HPDE6-E6E7 (cell line): ENCODE data around the gene GEN1.

Experiments used
- DNase-seq: peaks from one replicate; pipeline ENCODE4 v3.0.0; 2011; ENCODE audit warnings: missing footprints; ENCODE audit errors: extremely low spot score

Gene GEN1, protein sequence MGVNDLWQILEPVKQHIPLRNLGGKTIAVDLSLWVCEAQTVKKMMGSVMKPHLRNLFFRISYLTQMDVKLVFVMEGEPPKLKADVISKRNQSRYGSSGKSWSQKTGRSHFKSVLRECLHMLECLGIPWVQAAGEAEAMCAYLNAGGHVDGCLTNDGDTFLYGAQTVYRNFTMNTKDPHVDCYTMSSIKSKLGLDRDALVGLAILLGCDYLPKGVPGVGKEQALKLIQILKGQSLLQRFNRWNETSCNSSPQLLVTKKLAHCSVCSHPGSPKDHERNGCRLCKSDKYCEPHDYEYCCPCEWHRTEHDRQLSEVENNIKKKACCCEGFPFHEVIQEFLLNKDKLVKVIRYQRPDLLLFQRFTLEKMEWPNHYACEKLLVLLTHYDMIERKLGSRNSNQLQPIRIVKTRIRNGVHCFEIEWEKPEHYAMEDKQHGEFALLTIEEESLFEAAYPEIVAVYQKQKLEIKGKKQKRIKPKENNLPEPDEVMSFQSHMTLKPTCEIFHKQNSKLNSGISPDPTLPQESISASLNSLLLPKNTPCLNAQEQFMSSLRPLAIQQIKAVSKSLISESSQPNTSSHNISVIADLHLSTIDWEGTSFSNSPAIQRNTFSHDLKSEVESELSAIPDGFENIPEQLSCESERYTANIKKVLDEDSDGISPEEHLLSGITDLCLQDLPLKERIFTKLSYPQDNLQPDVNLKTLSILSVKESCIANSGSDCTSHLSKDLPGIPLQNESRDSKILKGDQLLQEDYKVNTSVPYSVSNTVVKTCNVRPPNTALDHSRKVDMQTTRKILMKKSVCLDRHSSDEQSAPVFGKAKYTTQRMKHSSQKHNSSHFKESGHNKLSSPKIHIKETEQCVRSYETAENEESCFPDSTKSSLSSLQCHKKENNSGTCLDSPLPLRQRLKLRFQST

DNA sequence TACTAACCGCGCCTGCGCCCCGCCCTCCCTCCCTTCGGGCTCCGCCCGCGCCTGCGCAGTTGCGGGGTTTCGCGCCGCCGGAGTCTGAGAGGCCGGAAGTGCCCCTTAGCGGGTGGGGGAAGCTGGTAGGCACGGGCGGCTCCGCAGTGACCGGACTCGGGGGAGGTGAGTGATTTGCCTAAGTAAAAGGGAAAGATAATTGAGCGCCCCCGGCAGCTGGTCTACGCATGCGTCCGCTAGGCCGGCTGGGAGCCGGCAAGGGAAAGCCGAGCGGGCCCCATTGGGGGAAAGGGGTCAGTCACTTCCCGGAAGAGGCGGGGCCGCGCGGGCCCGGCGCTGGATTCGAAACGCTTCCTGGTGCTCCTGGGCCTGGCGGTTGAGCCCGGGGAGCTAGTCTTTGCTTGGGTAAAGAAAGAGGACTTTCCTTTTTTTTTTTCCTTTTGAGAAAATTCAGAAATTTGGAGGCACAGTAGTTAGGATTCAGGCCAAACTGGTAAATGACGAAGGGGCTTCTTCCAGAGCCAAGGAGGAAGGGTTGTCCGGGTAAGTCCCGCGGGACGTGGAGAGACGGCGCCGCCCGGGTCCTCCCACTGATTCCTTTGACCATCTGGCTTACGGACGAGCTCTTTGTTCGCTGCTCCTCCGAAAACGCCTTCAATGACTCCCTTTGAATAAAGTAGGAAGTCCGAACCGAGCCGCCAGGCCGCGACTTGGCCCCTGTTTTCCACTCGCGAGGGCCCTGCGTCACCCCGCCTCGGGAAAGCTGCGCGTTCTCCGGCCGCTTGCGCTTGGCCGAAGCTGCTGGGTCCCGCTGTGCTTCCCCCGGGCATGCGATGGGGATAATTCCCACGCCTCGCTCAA lies at the start of gene GEN1, which contains the start of gene SMC6:
Gene GEN1 (plus strand): TSS at position 336 of the 861 bp plus-strand sequence. CDS start 5,806 bp downstream, outside the sequence.
Gene SMC6 (minus strand): TSS at position 8 of the 861 bp plus-strand sequence. CDS start 7,864 bp downstream, outside the sequence.
- peak; percentile 86 for DNase-seq

DNA sequence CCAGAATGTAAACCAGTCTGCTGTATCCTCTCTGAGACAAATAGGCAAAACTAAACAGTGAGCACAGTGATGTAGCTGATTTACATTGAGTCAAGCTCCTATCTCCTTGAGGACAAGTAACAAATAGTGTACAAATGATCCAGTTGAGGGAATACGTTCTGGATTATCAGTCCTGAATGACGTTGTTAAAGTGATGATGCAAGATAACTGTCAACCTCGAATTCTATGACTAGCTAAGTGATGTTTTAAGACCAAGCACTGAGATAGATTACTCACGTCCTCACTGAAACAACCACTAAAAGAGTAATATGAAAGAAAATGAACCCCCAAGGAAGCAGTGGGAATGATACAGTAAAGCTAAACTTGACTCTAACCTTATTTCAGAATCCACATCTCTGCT lies 47.1 kb upstream of the GEN1 start:
- DNase-seq: no peak

DNA sequence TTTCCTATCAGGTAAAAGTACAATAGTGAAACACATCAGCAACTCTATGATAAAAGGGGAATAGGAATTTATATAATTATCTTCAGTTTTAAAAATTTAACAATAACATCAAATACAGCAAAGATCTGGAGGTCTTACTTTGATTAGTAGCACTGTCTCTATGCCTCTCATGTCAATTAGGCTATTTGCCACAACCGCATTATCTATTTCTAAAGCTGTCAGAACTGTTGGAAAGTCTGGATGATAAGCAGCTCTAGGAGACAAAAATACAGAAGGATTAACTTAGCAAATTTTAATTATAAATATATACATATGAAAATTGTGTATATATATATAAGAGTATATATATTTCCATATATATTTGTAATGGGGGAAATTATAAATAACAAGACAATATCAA lies 45.4 kb upstream of the GEN1 start:
- DNase-seq: no peak

DNA sequence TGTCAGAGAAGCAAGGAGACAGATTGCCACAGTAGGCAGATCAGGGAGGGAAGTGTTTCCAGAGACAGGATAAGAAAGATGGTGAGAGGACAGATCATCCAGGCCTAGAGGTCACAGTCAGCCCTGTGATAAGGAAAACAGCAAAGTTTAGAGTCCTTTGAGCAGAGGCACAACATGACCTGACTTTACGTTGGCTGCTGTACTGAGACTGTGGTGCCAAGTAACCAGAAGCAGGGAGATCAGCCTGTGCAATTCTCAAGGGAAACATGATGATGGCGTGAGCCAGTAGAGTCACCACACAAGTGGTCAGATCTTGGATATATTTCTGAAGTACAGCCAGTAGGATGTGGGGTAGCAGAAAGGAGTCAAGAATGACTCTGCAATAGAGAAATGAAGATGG lies 44.0 kb upstream of the GEN1 start:
- DNase-seq: no peak

DNA sequence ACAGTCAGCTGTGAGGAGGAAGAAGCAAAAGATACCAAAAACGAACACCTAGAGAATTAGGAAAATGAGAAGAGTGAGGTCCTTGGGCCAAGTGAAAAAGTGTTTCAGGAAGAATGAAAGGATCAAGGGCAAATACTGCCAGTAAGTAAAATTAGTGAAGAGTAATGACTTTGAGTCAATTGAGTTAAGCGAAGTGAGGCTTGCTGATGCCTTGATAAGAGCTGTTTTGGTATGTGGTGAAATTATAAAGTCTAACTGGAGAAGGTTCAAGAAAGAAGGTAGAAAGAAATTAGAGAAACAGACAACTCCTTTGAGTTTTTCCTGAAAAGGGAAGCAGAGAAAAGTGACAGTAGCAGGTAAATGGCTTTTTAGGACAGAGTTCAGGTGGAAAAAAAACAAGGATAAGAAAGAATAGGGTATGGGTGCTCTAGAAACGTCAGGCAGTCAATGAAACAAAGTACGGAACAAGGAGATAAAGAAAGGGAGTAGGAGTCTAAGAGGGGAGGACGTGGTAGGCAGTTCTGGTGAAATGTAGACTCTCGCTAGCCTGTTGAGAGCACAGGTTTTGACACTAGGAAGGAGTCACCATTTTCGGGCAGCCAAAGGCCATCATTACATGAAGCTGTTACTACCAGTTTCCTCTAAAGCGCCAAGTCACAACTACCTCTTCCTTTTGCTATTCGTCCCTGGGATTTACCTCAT lies 43.2 kb upstream of the GEN1 start:
- DNase-seq: no peak

DNA sequence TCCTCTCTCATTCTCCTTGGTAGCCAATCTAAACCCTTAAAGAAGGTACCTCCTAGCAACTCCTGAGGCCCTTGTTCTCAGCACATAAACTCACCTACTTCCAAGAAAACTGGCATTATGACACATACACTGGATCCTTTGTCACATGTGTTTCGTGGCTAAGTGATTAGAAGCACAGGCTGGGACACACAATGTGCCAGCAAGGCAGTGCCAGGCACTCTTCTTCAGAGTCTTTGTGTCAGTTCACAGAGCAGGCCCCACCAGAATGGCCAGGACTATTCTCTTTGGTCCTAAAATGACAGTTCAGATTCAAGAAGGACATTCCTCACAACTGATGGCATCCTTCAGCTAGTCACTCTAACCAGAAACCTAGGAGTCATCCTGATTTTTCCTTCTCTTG lies 40.6 kb upstream of the GEN1 start:
- no peak for DNase-seq

DNA sequence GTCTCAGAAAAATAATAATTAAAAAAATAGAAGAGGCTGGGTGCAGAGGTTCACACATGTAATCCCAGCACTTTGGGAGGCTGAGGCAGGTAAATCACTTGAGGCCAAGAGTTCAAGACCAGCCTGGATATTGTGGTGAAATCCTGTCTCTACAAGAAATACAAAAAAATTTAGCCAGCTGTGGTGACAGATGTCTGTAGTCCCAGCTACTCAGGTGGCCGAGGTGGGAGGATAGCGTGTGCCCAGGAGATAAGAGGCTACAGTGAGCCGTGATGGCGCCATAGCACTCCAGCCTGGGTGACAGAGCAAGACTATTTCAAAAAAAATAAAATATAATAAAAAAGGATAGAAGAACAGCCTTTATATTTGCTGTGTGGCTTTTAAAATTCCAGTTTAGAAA lies 36.3 kb upstream of the GEN1 start:
- no peak for DNase-seq

DNA sequence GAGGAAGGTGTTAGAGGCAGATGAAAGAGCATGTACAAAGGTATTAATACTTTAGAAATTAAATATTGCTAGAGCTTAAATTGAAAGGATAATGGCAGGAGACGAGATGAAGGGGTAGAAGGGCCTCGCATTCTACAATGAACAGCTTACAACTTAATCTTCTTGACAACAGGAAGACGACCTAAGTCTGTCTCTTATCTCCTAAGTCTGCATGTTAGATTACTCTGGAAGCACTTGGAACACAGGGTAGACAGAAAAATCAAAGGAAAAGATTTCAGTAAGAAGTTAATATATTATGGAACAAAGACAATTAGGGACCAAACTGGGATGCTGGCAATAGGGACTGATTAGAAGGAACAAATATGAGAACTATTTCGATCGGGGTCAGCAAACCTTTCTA lies 35.2 kb upstream of the GEN1 start:
- DNase-seq: no peak

DNA sequence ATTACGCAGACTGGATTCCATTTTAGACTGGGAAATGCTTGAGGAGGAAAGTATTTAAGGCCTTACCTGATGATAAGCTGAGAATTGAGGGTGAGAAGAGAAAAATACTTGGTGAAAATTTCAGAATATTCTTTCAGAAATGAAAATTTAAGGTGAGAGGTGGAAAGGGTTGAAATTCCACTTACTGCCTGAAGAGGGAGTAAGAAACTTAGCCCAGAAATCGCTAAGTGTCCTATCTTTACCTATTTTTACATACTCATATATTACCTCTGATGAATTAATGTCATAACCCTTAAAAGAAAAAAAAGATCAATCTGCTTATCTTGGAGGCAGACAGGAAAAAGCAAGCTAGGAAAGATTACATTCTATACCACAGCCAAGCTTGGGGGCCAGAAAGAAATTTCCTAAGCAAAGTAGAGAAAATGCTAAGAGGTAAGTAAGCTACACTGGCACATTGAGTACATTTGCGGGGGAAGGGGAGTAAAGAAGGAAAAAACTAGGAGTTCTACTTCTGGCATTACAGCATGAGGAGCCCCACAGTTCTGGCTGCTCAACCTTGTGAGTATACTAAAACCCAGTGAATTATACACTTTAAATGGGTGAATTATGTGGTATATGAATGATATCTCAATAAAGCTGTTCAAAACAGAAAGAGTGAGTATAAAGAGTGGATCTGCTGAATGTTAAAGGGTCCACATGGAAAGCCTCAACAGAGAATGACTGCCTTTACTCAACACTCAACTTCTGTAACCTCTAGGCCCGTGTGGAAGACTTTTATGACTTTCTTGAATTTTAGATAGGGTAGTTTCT lies 34.2 kb upstream of the GEN1 start:
- DNase-seq: peak; percentile 5

DNA sequence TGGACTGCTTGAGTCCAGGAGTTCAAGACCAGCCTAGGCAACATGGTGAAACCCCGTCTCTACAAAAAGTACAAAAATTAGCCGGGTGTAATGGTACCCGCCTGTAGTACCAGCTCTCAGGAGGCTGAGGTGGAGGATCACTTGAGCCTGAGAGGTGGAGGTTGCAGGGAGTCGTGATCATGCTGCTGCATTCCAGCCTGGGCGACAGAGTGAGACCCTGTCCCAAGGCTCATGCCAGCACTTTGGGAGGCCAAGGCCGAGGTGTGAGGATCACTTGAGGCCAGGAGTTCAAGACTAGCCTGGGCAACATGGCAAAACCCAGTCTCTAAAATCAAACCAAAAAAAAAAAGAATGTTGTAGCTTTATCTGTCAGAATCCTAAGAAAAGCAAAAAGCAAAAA lies 25.7 kb upstream of the GEN1 start:
- no peak for DNase-seq

DNA sequence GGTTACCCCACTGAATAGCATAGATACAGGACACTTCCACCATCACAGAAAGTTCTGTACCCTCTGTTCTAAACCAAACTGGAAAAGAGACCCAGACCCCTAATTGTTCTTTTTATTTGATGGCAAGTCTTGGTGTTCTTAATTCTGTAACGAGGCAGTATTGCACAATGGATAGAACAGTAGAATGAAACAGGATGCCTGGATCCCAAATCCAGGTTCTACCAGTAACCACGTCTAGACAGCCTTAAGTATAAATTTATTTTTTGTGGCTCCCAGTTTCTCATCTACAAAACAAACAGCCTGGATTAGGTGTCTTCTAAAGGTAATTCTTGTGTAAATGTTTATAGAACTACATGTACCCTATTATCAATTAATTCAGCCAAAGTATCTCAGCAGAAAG lies 24.1 kb upstream of the GEN1 start:
- no peak for DNase-seq

DNA sequence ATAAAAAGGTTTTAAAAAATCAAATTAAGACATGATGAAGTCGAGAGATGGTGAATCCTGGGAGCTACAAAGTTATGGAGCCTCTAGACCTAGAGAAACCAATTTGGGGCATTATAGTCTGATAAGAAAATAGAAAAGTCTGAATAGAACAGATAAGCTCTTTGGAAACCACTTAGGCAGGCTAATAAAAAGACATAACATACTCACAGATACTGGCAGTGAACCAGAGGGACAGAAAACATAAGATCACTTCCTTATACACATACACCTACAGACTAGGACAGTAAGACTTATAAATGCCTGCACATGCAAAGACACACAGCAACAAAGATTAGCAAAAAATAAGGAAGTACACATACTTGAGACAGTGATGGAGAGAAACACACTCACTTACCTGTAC lies 20.3 kb upstream of the GEN1 start:
- DNase-seq: no peak

DNA sequence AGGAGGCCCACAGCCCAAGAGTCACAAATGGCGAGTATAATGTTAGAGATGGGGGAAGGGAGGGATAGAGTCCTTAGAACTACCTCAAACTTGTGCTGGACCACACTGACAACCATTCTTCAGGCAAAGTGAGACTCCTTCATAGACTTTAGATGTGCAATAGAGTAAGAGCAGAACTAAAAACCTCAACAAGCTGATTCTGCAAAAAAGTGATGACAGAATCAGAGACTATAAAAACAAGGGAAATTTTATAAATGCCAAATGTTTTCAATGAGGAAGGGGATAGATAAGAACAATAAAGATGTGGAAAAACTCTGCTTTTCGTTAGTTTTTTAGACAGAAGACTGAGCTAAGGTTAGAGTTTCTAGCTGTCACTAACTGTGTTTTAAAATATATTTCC lies 18.1 kb upstream of the GEN1 start:
- no peak for DNase-seq

DNA sequence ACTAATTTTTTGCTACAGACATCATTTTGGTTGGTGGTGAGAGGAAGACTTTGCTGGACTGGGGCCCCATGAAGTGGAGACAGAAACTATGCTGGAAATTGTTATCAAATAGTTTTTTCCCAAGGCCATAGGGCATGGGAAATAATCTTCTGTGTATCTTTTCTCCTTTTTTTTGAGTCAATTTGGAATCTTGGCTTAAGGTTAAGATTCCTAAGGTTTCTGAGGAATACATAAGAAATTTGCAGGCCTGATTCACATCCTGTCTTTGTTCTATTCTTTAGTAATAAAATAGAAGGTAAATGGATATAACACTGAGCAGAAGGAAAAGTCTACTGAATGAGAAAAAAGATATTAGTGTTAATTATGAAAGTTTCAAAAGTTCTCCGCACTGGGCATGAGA lies 16.9 kb upstream of the GEN1 start:
- no peak for DNase-seq

DNA sequence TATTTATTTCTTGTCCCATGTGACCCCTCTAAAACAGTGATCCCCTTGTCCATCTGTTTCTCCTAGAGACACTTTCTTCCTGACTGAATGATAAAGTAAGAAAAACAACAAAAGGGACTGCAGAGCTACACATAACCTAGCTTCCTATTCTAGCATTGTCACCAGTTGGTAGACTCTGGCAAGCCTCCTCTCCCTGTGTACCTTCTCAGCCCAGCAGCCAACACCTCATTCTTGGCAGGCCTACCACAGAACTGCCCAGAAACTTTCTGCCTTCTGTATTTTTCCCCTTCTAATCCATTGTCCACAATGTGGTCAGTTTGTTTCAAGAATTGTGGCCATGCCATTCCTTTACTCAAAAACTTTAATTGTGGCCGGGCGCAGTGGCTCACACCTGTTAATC lies 13.7 kb upstream of the GEN1 start:
- no peak for DNase-seq

DNA sequence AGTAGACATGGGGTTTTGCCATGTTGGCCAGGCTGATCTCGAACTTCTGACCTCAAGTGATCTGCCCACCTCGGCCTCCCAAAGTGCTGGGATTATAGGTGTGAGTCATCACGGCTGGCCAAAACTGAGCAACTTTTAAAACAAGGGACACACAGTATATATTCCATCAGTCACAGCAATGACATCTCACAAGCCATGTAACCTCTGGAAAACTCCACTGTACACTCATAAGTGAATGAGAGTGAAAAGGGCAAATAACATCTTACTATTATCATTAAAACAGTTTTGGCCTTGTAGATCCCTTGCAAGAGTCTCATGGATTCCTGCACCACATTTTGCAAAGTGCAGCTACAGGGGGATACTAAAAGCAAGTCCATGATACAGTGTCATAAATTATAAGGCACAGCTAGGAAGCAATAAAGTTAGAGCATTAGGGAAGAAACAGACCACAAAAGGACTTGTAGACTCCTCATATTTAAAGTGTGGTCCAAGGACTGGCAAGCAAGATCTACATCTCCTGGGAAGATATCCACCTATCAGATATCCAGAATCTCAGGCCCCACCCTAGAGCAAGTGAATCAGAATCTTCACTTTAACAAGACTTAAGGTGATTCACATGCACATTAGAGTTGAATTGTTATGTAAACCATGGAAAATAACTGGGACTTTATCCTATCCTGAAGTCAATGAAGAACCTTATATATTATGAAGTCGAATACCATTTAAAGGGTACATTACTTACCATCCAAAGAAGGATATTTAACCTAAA lies 6.1 kb upstream of the GEN1 start:
- DNase-seq: no peak

DNA sequence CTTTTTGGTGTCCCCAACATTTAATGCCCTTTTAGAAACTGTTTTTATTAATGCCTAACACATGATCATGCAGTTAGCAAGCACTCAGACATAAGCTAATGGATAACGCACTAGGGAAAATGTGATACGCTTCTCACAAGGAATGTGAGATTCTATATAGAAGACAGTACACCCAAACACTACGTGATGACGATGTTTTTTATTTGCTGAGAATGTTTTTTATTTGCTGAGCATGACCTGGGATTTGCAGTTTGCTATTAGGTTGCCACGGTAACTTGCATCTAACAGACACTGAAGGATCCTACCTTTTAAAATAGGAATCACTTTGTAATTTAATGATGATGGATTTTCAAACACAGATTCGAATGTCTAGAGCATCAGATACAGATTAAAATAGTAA lies 5.2 kb upstream of the GEN1 start:
- DNase-seq: no peak

DNA sequence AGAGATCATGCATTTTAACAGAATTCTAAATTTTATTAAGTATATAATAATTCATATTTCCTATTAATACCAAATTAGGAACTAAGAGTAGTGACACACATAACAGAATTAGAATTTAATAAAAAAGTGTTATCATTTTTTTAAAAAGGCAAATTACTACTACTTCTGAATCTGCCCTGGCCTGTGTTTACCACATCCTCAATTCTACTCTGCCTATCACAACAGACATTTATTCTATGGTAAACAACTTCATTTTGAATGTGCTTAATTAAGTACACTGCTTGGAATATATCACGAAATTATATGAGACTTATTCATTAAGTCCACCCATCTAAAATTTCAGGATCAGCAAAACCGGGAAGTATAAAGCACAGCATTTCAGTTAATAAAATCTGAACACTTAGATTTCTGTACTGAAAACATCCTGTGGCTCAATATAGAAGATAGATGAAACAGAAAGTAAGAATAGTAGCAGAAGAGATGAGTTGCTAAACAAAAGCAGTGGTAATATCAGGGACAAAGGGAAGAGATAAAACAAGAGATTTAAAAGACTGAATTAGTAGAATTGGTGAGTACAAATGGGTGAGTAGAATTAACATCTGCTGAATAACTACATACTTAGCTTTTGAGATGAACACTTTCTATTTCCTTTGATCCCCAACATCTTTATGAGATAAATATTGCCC lies 4.0 kb upstream of the GEN1 start:
- no peak for DNase-seq

DNA sequence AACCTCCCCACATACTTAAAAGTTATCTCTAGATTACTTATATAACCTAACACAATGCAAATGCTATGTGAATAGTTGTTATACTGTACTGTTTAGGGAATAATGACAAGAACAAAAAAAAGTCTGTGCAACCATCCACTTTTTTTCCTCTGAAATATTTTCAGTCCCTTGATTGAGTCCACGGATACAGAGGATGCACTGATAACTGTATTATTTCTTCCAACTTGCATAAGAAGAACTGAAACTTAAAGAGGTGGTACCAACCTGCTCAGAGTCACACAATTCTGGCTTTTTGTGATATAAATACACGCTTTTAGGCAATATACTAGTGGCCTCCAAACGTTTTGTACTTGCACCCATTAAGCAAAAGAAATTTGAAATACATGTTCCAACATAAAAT lies 1.7 kb upstream of the GEN1 start:
- no peak for DNase-seq
